HG03460 (cell line): Measurements from ENCODE around the gene CDK13.
"Not testable (repeated sequence)": the region's sequence is repeated elsewhere in the genome, so short reads cannot be mapped to it uniquely, and the experiment has no call there.

Experiments used
- ATAC-seq: cut with Tn5 transposase; IDR thresholded peaks from one replicate; pipeline ENCODE4 v1.9.1; 2021; ENCODE audit not compliant: unreplicated experiment

Gene CDK13

GRCh38 chr7:39949971-39950472 is at the start of gene CDK13:
CDK13 (plus strand) TSS chr7:39950256; CDS start chr7:39950642, 386 bp downstream.
- peak; percentile 36 for ATAC-seq

DNA sequence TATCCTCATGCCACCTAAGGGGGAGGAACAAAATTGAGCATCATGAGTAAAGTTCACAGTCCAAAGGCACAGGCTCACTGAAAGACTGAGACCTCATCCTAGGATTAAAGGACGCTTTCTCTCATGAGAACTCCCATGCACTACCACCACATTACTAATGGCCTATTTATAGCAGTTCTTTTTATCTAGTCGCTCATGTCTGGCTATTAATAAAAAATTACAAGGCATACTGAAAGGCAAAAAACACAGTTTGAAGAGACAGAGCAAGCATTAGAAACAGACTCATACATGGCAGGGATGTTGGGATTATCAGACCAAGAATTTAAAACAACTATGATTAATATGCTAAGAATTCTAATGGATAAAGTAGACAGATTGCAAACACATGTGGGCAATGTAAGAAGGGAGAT is 46.0 kb upstream of the CDK13 start:
- ATAC-seq: no peak

DNA sequence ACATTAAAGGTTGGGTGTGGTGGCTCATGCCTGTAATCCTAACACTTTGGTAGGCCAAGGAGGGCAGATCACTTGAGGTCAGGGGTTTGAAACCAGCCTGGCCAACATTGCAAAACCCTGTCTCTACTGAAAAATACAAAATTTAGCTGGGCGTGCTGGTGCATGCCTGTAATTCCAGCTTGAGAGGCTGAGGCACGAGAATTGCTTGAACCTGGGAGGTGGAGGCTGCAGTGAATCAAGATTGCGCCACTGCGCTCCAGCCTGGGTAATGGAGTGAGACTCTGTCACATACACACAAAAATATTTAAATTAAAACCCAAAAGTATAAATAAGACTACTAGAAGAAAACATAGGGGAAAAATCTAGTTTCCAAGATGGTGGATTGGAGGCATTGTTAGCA is 41.9 kb upstream of the CDK13 start:
- no peak for ATAC-seq

DNA sequence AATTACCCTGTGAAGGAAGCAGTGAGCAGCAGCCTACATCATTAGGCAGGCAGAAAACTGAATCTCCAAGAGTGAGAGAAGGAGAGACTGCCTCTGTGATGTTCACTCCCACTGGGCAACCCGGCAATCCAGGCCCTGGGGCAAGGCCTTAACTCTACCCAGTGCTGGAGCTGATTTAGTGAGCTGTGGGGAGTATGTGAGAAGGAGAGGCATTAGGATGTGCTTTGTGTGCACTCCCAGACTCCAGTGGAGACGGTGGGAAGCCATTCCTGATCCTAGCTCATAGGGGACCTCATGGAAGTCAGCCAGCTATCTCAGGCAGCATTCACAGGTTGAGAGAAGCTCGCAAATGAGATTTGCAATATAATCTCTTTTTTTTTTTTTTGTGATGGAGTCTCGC is 41.1 kb upstream of the CDK13 start:
- no peak for ATAC-seq

GRCh38 chr7:39909526-39909925 is 40.5 kb upstream of the CDK13 start:
- no peak for ATAC-seq

GRCh38 chr7:39910108-39910869 is 39.8 kb upstream of the CDK13 start:
- ATAC-seq: no peak

- no peak for ATAC-seq
These were observed 38.9 kb upstream of the CDK13 start for GRCh38 chr7:39911167-39911566.

GRCh38 chr7:39915847-39916246 is 34.2 kb upstream of the CDK13 start:
- not testable (repeated sequence) for ATAC-seq

DNA sequence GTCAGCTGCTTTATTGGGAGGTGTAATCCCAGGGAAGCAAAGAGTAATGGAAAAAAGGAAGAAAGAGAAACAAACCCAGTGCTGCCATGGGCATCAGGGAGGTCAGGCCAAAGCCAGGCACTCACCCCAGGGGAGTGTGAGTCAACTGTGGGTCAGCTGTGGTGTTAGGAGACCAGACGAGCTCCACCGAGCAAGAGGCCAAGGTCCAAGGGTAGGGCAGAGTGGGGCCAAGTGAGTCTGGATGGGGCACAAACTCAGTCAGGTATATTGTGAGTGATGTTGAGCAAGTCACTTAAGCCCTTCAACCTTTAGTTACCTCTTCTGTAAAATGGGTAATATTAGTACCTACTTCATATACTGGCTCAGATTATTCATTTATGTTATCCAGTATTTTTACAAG is 30.4 kb upstream of the CDK13 start:
- ATAC-seq: no peak

DNA sequence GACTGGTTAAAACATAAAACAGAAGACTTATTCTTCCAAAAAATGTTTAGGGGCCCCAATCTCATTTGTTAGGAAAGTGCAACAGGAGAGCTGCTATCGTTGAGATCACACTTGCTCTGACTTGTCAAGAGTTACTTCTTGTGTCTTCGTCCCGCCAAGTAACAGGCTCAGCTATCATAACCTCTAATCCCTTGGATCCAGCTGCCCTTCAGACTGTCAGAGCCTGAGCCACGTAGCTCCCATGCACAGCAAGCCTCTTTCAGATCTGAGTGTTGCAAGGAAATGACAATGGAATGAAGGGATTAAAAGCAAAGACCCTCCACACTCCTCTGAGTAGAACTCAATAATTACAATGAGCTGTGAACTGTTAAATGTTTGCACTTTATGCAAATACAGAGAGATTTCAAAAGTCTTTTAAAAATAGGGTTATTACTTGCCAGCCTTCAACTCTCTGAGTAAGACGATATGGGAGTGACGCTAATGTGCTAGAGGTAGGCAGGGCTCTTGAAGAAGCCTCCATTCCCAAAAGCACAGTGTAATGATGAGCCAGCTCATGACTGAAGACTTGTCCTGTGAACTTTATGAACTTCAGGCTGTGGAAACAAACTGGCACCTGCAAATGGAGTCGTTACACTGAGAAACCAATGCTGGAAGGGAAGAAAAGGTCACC is 28.4 kb upstream of the CDK13 start:
- no peak for ATAC-seq

GRCh38 chr7:39922580-39922979 is 27.5 kb upstream of the CDK13 start:
- no peak for ATAC-seq

DNA sequence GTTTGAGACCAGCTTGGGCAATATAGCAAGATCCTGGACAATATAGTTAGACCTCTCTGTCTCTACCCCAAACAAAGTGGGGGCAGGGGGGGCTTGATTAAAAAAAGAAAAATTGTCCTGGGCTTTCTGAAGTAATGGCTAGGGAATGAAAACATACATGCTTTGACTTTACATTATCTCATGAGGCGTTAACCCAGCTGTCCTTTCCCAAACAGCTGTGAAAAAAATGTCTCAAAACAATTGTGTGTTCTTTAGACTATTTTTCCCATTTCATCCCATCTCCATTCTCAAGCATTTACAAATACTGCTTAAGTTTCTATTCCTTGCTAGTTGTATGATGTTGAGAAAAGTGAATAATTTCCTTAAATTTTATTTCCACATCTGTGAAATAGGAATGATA is 27.0 kb upstream of the CDK13 start:
- ATAC-seq: no peak

GRCh38 chr7:39924122-39924521 is 25.9 kb upstream of the CDK13 start:
- no peak for ATAC-seq

- no peak for ATAC-seq
These were observed 23.9 kb upstream of the CDK13 start for GRCh38 chr7:39926111-39926510.

GRCh38 chr7:39927018-39927417 is 23.0 kb upstream of the CDK13 start:
- ATAC-seq: no peak

DNA sequence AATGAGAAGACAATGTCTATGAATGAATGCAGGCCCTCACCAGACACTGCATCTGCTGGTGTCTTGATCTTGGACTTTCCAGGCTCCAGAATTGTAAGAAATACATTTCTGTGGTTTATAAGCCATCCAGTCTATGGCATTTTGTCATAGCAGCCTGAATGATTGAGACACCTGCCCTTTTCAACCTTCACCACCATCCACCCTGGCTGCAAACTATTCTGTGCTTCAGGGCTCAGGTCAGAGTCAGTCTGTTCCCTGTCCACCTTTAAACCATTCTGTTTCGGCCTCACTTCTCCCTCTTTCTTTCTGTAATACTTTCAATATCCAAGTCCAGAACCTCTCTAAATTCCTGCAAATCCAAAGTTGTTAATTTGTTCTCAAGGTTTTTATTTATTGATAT is 15.9 kb upstream of the CDK13 start:
- ATAC-seq: no peak

DNA sequence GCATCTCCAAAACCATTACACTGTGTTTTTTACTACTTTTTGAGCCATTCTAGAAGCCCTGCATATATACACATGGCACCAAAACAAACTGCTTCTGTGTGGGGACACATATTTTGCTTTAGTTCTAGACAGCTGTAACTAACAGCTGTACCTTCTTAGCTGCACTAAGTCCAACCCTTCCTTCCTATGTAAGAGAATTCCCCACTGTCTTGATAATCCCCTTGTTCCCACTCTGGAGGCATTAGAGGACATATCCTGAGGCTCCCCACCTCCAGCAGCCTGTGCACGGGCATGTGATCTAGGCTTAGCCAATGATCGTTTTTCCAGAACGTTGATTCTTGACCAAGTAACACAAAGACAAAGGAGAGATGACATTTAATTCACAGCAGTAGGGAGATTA is 13.3 kb upstream of the CDK13 start:
- no peak for ATAC-seq

GRCh38 chr7:39937366-39938153 is 12.5 kb upstream of the CDK13 start:
- ATAC-seq: no peak

- ATAC-seq: no peak
These were observed 7.2 kb upstream of the CDK13 start for GRCh38 chr7:39942883-39943282.

- ATAC-seq: no peak
These were observed 3.4 kb upstream of the CDK13 start for GRCh38 chr7:39946693-39947092.

- no peak for ATAC-seq
These were observed 1.6 kb upstream of the CDK13 start for GRCh38 chr7:39948375-39948955.
